Measurements from ENCODE around the gene PCDHGA8. TPM values are rescaled to one million over a fixed set of nuclear protein-coding genes. Genes with fewer than 3 reads are reported as not detected.
A peak's percentile ranks its signal among the peaks of the same experiment; 100 is the strongest.
"Not testable (repeated sequence)": the region's sequence is repeated elsewhere in the genome, so short reads cannot be mapped to it uniquely, and the experiment has no call there.

PCDHGA8 gene
- total RNA-seq, 4 donors from 2014 or later: 0.59 to 9.0 (median 5.1) TPM

GRCh38 chr5:141383345-141383744 is 9.1 kb upstream of the PCDHGA8 start:
- Histone ChIP-seq H3K9me3 (peaks cover 0 to 86% of the 10 kb centered on the region in 2 donors), H3K27me3 (no peaks in the 10 kb centered on the region), H3K4me1 (no peaks in the 10 kb centered on the region), H3K36me3 (no peaks in the 10 kb centered on the region), H3K4me3 (no peak overlapping the region), H3K27ac (no peak overlapping the region)
- intact Hi-C loops (cut with DNase I; ENCODE audit: low total_unique reads): no loop called here
- no peak for DNase-seq
- no peak for TF ChIP-seq POLR2A (IDR thresholded peaks at IDR 0.05)

- Histone ChIP-seq H3K4me1 (no peaks in the 10 kb centered on the region), H3K36me3 (no peaks in the 10 kb centered on the region), H3K4me3 (no peak overlapping the region), H3K27me3 (no peaks in the 10 kb centered on the region), H3K27ac (no peak overlapping the region), H3K9me3 (peaks cover 0 to 89% of the 10 kb centered on the region in 2 donors)
- intact Hi-C loops (cut with DNase I; ENCODE audit: low total_unique reads): no loop called here
- TF ChIP-seq POLR2A (IDR thresholded peaks at IDR 0.05): no peak
- TF ChIP-seq, protein P1, sequence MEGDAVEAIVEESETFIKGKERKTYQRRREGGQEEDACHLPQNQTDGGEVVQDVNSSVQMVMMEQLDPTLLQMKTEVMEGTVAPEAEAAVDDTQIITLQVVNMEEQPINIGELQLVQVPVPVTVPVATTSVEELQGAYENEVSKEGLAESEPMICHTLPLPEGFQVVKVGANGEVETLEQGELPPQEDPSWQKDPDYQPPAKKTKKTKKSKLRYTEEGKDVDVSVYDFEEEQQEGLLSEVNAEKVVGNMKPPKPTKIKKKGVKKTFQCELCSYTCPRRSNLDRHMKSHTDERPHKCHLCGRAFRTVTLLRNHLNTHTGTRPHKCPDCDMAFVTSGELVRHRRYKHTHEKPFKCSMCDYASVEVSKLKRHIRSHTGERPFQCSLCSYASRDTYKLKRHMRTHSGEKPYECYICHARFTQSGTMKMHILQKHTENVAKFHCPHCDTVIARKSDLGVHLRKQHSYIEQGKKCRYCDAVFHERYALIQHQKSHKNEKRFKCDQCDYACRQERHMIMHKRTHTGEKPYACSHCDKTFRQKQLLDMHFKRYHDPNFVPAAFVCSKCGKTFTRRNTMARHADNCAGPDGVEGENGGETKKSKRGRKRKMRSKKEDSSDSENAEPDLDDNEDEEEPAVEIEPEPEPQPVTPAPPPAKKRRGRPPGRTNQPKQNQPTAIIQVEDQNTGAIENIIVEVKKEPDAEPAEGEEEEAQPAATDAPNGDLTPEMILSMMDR (IDR thresholded peaks at IDR 0.05): no peak
- DNase-seq: no peak
These were observed 7.8 kb upstream of the PCDHGA8 start for GRCh38 chr5:141384471-141385267.

DNA sequence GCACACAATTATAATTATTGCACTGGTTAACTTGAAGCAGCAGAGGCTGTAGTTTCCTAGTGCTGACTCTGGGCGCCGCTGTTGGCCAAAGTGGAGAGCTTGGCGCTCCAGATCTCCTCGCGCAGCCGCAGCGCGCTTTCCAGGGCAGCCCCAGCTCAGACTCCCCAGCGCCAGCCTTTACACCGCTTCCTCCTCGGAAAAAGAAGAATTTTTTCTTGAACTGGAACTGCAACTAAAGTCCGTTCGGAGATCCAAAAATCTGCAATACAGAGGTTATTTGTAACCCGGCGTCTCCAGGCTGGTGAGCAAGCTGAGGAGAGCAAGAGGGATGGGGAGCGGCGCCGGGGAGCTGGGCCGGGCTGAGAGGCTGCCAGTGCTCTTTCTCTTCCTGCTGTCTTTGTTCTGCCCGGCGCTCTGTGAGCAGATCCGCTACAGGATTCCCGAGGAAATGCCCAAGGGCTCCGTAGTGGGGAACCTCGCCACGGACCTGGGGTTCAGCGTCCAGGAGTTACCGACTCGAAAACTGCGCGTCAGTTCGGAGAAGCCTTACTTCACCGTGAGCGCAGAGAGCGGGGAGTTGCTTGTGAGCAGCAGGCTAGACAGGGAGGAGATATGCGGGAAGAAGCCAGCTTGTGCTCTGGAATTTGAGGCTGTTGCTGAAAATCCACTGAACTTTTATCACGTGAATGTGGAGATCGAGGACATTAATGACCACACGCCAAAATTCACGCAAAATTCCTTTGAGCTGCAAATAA is 4.7 kb upstream of the PCDHGA8 start, which contains the start of gene PCDHGB4:
TSS of gene PCDHGB4 (plus strand) at position 142 of the 755 bp plus-strand sequence. CDS start at position 329, 187 bp downstream.
- intact Hi-C loops (cut with DNase I; ENCODE audit: low total_unique reads); H3K36me3 ChIP-seq; H3K27me3 ChIP-seq; DNase-seq; H3K4me3 ChIP-seq; H3K27ac ChIP-seq; H3K4me1 ChIP-seq: not testable (repeated sequence)
- TF ChIP-seq, protein P1 (IDR thresholded peaks at IDR 0.05): peak in 1 of 4 experiments; percentile 27
- H3K9me3 ChIP-seq: peaks cover 0 to 86% of the 10 kb centered on the region in 2 donors

DNA sequence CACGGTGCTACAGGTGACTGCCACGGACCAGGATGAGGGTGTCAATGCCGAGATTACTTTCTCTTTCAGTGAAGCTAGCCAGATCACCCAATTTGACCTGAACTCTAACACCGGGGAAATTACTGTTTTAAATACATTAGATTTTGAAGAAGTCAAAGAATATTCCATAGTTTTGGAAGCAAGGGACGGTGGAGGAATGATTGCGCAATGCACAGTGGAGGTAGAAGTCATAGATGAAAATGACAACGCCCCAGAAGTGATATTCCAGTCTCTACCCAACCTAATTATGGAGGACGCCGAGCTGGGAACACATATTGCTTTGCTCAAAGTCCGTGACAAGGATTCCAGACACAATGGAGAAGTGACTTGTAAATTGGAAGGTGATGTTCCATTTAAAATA is 3.8 kb upstream of the PCDHGA8 start:
- Histone ChIP-seq H3K9me3 (peaks cover 0 to 86% of the 10 kb centered on the region in 2 donors), H3K27me3 (no peaks in the 10 kb centered on the region), H3K36me3 (no peaks in the 10 kb centered on the region), H3K4me3 (no peak overlapping the region), H3K27ac (no peak overlapping the region), H3K4me1 (no peaks in the 10 kb centered on the region)
- intact Hi-C loops (cut with DNase I; ENCODE audit: low total_unique reads): no loop called here
- DNase-seq: no peak
- TF ChIP-seq, protein P1 (IDR thresholded peaks at IDR 0.05): no peak
- TF ChIP-seq POLR2A (IDR thresholded peaks at IDR 0.05): no peak

- Histone ChIP-seq H3K4me1 (no peaks in the 10 kb centered on the region), H3K27me3 (no peaks in the 10 kb centered on the region), H3K36me3 (no peaks in the 10 kb centered on the region), H3K27ac (no peak overlapping the region), H3K9me3 (peaks cover 0 to 86% of the 10 kb centered on the region in 2 donors), H3K4me3 (no peak overlapping the region)
- no peak for TF ChIP-seq POLR2A (IDR thresholded peaks at IDR 0.05)
- TF ChIP-seq, protein P1 (IDR thresholded peaks at IDR 0.05): no peak
- intact Hi-C loops (cut with DNase I; ENCODE audit: low total_unique reads): no loop called here
- no peak for DNase-seq
These were observed 3.0 kb upstream of the PCDHGA8 start for GRCh38 chr5:141389153-141390042.

Data from uterus (tissue), 4 donors.